HCT116 (cell line): Measurements from ENCODE around the gene AGAP1. TPM values are rescaled to one million over a fixed set of nuclear protein-coding genes. Genes with fewer than 3 reads are reported as not detected.

Source experiments
- ATAC-seq: fragments of 200-7000 bp; cut with Tn5 transposase; 2 replicates; pipeline ENCODE4 v1.9.1; 2020; ENCODE audit warnings: mild to moderate bottlenecking, moderate library complexity
- BruUV-seq: library from RNA; stranded (reverse); fragments of 400-500 nt; replicated peaks from 2 replicates; lab custom pipeline; 2021; lab: Mats Ljungman, UMichigan
- CTCF ChIA-PET: fragments of 300-600 bp; sonication (Branson Sonifier 250); formaldehyde crosslinking; loops from one replicate; lab custom pipeline; 2021; ENCODE audit warnings: antibody characterized with exemption; lab: Charles Lee
- POLR2A ChIA-PET: fragments of 300-600, 350-600 bp; sonication (Branson Sonifier 250); formaldehyde crosslinking; loops from one replicate; lab custom pipeline; 2021; ENCODE audit warnings: antibody characterized with exemption; lab: Charles Lee
- RAD21 ChIA-PET, 2 experiments: fragments of 300-600 bp; sonication (Branson Sonifier 250); formaldehyde crosslinking; loops; one replicate each; lab custom pipeline; 2023; ENCODE audit warnings: low total read pairs in 2 of 2; ENCODE audit not compliant: uncharacterized antibody in 2 of 2, unreplicated experiment in 2 of 2, low non-redundant PET in 1 of 2; lab: Charles Lee
- DNase-seq: peaks from one replicate; pipeline ENCODE4 v3.0.0-alpha.2; 2010; ENCODE audit warnings: low read depth, low spot score
- H2AFZ ChIP-seq: fragments of 200-600 bp; shearing (Covaris generic), sonication (generic); 2 replicates; pipeline ENCODE4 v1.6.1; 2017; ENCODE audit warnings: low read depth, mixed run types, mixed read lengths, antibody characterized with exemption, low read length; ENCODE audit not compliant: poor library complexity, severe bottlenecking
- H3K27ac ChIP-seq: 2 replicates; pipeline ENCODE4 v1.5.1; 2012; ENCODE audit warnings: low read depth, low read length
- H3K27me3 ChIP-seq: fragments of 200-600 bp; sonication (generic); 2 replicates; pipeline ENCODE4 v1.6.1; 2016; ENCODE audit warnings: mixed run types, low read length, mixed read lengths; ENCODE audit not compliant: insufficient read depth
- H3K36me3 ChIP-seq, 2 experiments: fragments of 200-500 bp in 1 of 2; fragments of 200-600 bp in 1 of 2; sonication (Bioruptor generic) in 1 of 2; sonication (generic) in 1 of 2; 2 replicates each; pipeline versions ENCODE4 v1.5.1 to v1.6.1; 2014 to 2016; ENCODE audit warnings: low read length in 2 of 2, inconsistent platforms in 1 of 2, mixed read lengths in 1 of 2, mixed run types in 1 of 2; ENCODE audit not compliant: insufficient read depth in 2 of 2, control insufficient read depth in 1 of 2
- H3K4me1 ChIP-seq, 2 experiments: fragments of 200-600 bp in 1 of 2; sonication (generic) in 1 of 2; 2 replicates each; pipeline versions ENCODE4 v1.5.1 to v1.6.1; 2012 to 2017; ENCODE audit warnings: low read length in 2 of 2, inconsistent platforms in 1 of 2, mild to moderate bottlenecking in 1 of 2, mixed read lengths in 1 of 2, mixed run types in 1 of 2, moderate library complexity in 1 of 2; ENCODE audit not compliant: insufficient read depth in 2 of 2, control insufficient read depth in 1 of 2
- H3K4me2 ChIP-seq: fragments of 200-600 bp; sonication (generic); 2 replicates; pipeline ENCODE4 v1.6.1; 2017; ENCODE audit warnings: mixed run types, low read length, mixed read lengths
- H3K4me3 ChIP-seq, 2 experiments: fragments of 200-600 bp in 1 of 2; sonication (generic) in 1 of 2; replicated peaks in 1 of 2; 2 replicates each; pipeline ENCODE4 v1.5.1; 2011 to 2016; ENCODE audit warnings: low read length in 2 of 2, control low read depth in 1 of 2, low read depth in 1 of 2, mild to moderate bottlenecking in 1 of 2, mixed read lengths in 1 of 2, mixed run types in 1 of 2
- H3K79me2 ChIP-seq: fragments of 200-600 bp; sonication (generic); 2 replicates; pipeline ENCODE4 v1.6.1; 2017; ENCODE audit warnings: mild to moderate bottlenecking, mixed run types, low read length, moderate library complexity, mixed read lengths; ENCODE audit not compliant: insufficient read depth
- H3K9ac ChIP-seq: fragments of 200-600 bp; sonication (generic); 2 replicates; pipeline ENCODE4 v1.6.1; 2016; ENCODE audit warnings: low read length, mixed read lengths
- H3K9me2 ChIP-seq: fragments of 200-600 bp; sonication (generic), shearing (Covaris generic); 2 replicates; pipeline ENCODE4 v1.6.1; 2017; ENCODE audit warnings: mixed run types, mild to moderate bottlenecking, moderate library complexity; ENCODE audit not compliant: insufficient read depth
- H3K9me3 ChIP-seq, 2 experiments: fragments of 200-500 bp in 1 of 2; fragments of 200-600 bp in 1 of 2; sonication (Bioruptor generic) in 1 of 2; sonication (generic) in 1 of 2; 2 replicates each; pipeline ENCODE4 v1.6.1; 2014 to 2017; ENCODE audit warnings: low read length in 2 of 2, mixed read lengths in 2 of 2, inconsistent platforms in 1 of 2, low read depth in 1 of 2, mild to moderate bottlenecking in 1 of 2, mixed run types in 1 of 2, moderate library complexity in 1 of 2; ENCODE audit not compliant: control insufficient read depth in 1 of 2, insufficient read depth in 1 of 2
- H4K20me1 ChIP-seq: fragments of 200-600 bp; sonication (generic), shearing (Covaris generic); 2 replicates; pipeline ENCODE4 v1.6.1; 2017; ENCODE audit warnings: mixed run types, mild to moderate bottlenecking, moderate library complexity; ENCODE audit not compliant: insufficient read depth
- CBX3 ChIP-seq: IDR thresholded peaks from 2 replicates; pipeline ENCODE4 v1.6.1; 2012; ENCODE audit warnings: low read depth
- EGR1 ChIP-seq: IDR thresholded peaks from 2 replicates; pipeline ENCODE4 v1.6.1; 2012; ENCODE audit warnings: low read depth
- EZH2 ChIP-seq: fragments of 200-600 bp; sonication (generic); IDR thresholded peaks from 2 replicates; pipeline ENCODE4 v1.6.1; 2017; ENCODE audit warnings: antibody characterized with exemption, mixed run types
- EZH2phosphoT487 ChIP-seq: fragments of 200-600 bp; IDR thresholded peaks from 2 replicates; pipeline ENCODE4 v1.6.1; 2018; ENCODE audit warnings: antibody characterized with exemption, borderline replicate concordance
- JUND ChIP-seq: IDR thresholded peaks from 2 replicates; pipeline ENCODE4 v1.6.1; 2012
- POLR2A ChIP-seq: IDR thresholded peaks from 2 replicates; pipeline ENCODE4 v1.7.0; 2011; ENCODE audit warnings: borderline replicate concordance; ENCODE audit not compliant: insufficient read depth, insufficient read length; ENCODE audit errors: extremely low read depth
- RAD21 ChIP-seq: IDR thresholded peaks from 2 replicates; pipeline ENCODE4 v1.6.1; 2012; ENCODE audit warnings: low read depth, mild to moderate bottlenecking
- SRF ChIP-seq: IDR thresholded peaks from 2 replicates; pipeline ENCODE4 v1.6.1; 2012; ENCODE audit warnings: low read depth
- TCF7L2 ChIP-seq: IDR thresholded peaks from 2 replicates; pipeline ENCODE4 v1.7.0; 2011; ENCODE audit warnings: borderline replicate concordance, inconsistent platforms; ENCODE audit not compliant: insufficient read depth, insufficient read length; ENCODE audit errors: extremely low read depth
- ZFX ChIP-seq: fragments of 450-650 bp; IDR thresholded peaks from 2 replicates; pipeline ENCODE4 v1.6.1; 2017
- intact Hi-C: fragments of 100-400 bp; cut with micrococcal nuclease; formaldehyde crosslinking; loops from 2 replicates; pipeline ENCODE4 v1.10.0; 2022
- total RNA-seq: library from RNA; stranded (reverse); gene quantifications from one replicate; pipeline ENCODE4 v1.2.1, GENCODE V29; 2021; ENCODE audit not compliant: unreplicated experiment
- TF ChIP-seq, protein P1 (sequence below): IDR thresholded peaks from 2 replicates; pipeline ENCODE4 v1.6.1; 2012
- TF ChIP-seq, protein P2 (sequence below): IDR thresholded peaks from 2 replicates; pipeline ENCODE4 v1.6.1; 2011; ENCODE audit warnings: mild to moderate bottlenecking, low read length, moderate library complexity; ENCODE audit not compliant: insufficient replicate concordance; ENCODE audit errors: extremely low read depth
- TF ChIP-seq, protein P3 (sequence below): IDR thresholded peaks from 2 replicates; pipeline ENCODE4 v1.6.1; 2012
- TF ChIP-seq, protein P4 (sequence below), 3 experiments: fragments of 200-600 bp in 1 of 3; sonication (generic) in 1 of 3; IDR thresholded peaks in 2 of 3; conservative IDR thresholded peaks in 1 of 3; 2 replicates each; pipeline ENCODE4 v1.5.1; 2012 to 2017; ENCODE audit warnings: low read depth in 2 of 3, low read length in 2 of 3, antibody characterized with exemption in 1 of 3, borderline replicate concordance in 1 of 3, control low read depth in 1 of 3, mild to moderate bottlenecking in 1 of 3, mixed read lengths in 1 of 3, mixed run types in 1 of 3, moderate library complexity in 1 of 3; ENCODE audit not compliant: insufficient read depth in 1 of 3

Gene AGAP1
- total RNA-seq, 1 experiment from 2014 or later, result 43.8 TPM

DNA sequence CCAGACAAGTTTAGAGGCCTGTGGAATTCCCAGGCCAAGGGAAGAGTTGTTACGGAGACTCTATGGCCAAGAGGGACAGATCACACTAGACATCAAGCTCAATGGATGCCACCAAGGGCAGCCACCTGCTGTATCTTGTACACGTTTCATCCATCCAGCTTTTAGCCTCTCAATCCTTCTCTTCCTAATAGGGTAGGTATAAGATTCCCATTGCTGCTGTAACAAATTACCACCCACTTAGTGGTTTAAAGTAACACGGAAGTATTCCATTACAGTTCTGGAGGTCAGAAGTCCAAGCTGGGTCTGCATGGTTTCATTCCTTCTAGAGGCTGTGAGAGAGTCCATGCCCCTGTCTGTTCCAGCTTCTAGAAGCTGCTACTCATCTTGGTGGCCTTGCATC is 586.6 kb downstream of the AGAP1 start:
- ChIA-PET CTCF (no interaction called here), RAD21 (no interaction called here), POLR2A (no interaction called here)
- Histone ChIP-seq H3K36me3 (0 out of 4 replicates have a peak, but pooled peaks cover 0 to 5% of the 10 kb centered on the region in 2 experiments), H3K4me1 (peaks cover 17 to 18% of the 10 kb centered on the region in 2 experiments), H3K4me3 (no peak overlapping the region), H4K20me1 (no peaks in the 10 kb centered on the region), H3K27me3 (no peaks in the 10 kb centered on the region), H3K9me2 (no peaks in the 10 kb centered on the region), H3K79me2 (no peaks in the 10 kb centered on the region), H3K9ac (no peak overlapping the region), H2AFZ (no peak overlapping the region), H3K9me3 (no peaks in the 10 kb centered on the region), H3K4me2 (no peak overlapping the region), H3K27ac (no peak overlapping the region)
- BruUV-seq, result no TSS peak
- DNase-seq, result no peak
- intact Hi-C loops, result no loop called here
- ATAC-seq, result no peak
- no peak for TF ChIP-seq JUND

DNA sequence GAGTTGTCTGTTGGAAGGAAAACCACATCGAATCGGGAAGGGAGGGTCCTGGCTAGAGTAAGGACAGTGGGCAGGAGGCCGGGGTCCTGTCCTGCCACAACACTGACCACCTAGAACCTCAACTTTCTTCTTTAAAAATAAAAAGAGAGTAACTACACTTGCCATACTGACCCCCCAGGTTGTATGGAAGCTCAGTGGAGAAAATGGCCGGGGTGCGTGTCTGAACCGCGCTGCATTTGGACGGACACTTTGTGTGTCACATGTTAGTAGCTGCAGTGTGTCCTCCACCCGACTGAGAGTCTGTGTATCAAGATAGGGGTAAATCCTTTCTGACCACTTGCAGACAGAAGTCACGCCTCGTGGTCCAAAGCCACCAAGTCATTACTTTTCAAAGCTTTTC is 587.3 kb downstream of the AGAP1 start:
- no peak for DNase-seq
- BruUV-seq, result no TSS peak
- RAD21 ChIA-PET, result no interaction called here
- Histone ChIP-seq H4K20me1 (no peaks in the 10 kb centered on the region), H3K27me3 (no peaks in the 10 kb centered on the region), H2AFZ (no peak overlapping the region), H3K36me3 (0 out of 4 replicates have a peak, but pooled peaks cover 0 to 5% of the 10 kb centered on the region in 2 experiments), H3K9ac (no peak overlapping the region), H3K4me2 (no peak overlapping the region), H3K9me3 (no peaks in the 10 kb centered on the region), H3K79me2 (no peaks in the 10 kb centered on the region), H3K9me2 (no peaks in the 10 kb centered on the region), H3K4me1 (peaks cover 17 to 18% of the 10 kb centered on the region in 2 experiments), H3K4me3 (no peak overlapping the region), H3K27ac (no peak overlapping the region)
- TF ChIP-seq TCF7L2 (no peak), EGR1 (no peak), ZFX (no peak), SRF (no peak), RAD21 (no peak), EZH2 (no peak), POLR2A (no peak), EZH2phosphoT487 (no peak), CBX3 (no peak)
- TF ChIP-seq, protein P1, sequence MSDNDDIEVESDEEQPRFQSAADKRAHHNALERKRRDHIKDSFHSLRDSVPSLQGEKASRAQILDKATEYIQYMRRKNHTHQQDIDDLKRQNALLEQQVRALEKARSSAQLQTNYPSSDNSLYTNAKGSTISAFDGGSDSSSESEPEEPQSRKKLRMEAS, result no peak
- TF ChIP-seq, protein P2, sequence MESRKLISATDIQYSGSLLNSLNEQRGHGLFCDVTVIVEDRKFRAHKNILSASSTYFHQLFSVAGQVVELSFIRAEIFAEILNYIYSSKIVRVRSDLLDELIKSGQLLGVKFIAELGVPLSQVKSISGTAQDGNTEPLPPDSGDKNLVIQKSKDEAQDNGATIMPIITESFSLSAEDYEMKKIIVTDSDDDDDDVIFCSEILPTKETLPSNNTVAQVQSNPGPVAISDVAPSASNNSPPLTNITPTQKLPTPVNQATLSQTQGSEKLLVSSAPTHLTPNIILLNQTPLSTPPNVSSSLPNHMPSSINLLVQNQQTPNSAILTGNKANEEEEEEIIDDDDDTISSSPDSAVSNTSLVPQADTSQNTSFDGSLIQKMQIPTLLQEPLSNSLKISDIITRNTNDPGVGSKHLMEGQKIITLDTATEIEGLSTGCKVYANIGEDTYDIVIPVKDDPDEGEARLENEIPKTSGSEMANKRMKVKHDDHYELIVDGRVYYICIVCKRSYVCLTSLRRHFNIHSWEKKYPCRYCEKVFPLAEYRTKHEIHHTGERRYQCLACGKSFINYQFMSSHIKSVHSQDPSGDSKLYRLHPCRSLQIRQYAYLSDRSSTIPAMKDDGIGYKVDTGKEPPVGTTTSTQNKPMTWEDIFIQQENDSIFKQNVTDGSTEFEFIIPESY, result no peak
- TF ChIP-seq, protein P3, sequence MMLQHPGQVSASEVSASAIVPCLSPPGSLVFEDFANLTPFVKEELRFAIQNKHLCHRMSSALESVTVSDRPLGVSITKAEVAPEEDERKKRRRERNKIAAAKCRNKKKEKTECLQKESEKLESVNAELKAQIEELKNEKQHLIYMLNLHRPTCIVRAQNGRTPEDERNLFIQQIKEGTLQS, result no peak
- TF ChIP-seq, protein P4, sequence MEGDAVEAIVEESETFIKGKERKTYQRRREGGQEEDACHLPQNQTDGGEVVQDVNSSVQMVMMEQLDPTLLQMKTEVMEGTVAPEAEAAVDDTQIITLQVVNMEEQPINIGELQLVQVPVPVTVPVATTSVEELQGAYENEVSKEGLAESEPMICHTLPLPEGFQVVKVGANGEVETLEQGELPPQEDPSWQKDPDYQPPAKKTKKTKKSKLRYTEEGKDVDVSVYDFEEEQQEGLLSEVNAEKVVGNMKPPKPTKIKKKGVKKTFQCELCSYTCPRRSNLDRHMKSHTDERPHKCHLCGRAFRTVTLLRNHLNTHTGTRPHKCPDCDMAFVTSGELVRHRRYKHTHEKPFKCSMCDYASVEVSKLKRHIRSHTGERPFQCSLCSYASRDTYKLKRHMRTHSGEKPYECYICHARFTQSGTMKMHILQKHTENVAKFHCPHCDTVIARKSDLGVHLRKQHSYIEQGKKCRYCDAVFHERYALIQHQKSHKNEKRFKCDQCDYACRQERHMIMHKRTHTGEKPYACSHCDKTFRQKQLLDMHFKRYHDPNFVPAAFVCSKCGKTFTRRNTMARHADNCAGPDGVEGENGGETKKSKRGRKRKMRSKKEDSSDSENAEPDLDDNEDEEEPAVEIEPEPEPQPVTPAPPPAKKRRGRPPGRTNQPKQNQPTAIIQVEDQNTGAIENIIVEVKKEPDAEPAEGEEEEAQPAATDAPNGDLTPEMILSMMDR (IDR thresholded peaks at IDR 0.05 in 2 of 3, conservative IDR thresholded peaks at IDR 0.05 in 1 of 3; ENCODE audit: borderline replicate concordance in 1 of 3, insufficient read depth in 1 of 3, low read depth in 2 of 3, low read length in 2 of 3), result no peak
- no peak for ATAC-seq
- intact Hi-C loops, result no loop called here
- CTCF ChIA-PET, result no interaction called here
- POLR2A ChIA-PET, result no interaction called here
